NT2/D1 (cell line): ENCODE measurements around the gene CIP2A.

Source experiments
- DNase-seq: peaks from one replicate; pipeline ENCODE4 v3.0.0-alpha.2; 2011; ENCODE audit warnings: low read depth, low spot score
- H3K27me3 ChIP-seq: 2 replicates; pipeline ENCODE4 v1.6.0; 2011; ENCODE audit warnings: mild to moderate bottlenecking; ENCODE audit not compliant: insufficient read length, insufficient read depth
- H3K36me3 ChIP-seq: 2 replicates; pipeline ENCODE4 v1.6.1; 2011; ENCODE audit warnings: mild to moderate bottlenecking, low read length, mixed read lengths; ENCODE audit not compliant: insufficient read depth, insufficient read length
- H3K4me1 ChIP-seq: 2 replicates; pipeline ENCODE4 v1.5.1; 2011; ENCODE audit not compliant: insufficient read depth, insufficient read length
- H3K4me3 ChIP-seq: 2 replicates; pipeline ENCODE4 v1.5.1; 2011; ENCODE audit warnings: low read depth; ENCODE audit not compliant: insufficient read length
- H3K9ac ChIP-seq: 2 replicates; pipeline ENCODE4 v1.6.0; 2011; ENCODE audit warnings: low read depth; ENCODE audit not compliant: insufficient read length
- H3K9me3 ChIP-seq: 2 replicates; pipeline ENCODE4 v1.5.1; 2011; ENCODE audit warnings: mild to moderate bottlenecking, low read length; ENCODE audit not compliant: insufficient read depth
- SUZ12 ChIP-seq: IDR thresholded peaks from 2 replicates; pipeline ENCODE4 v1.6.1; 2011; ENCODE audit not compliant: insufficient read length, insufficient read depth; ENCODE audit errors: extremely low read depth
- YY1 ChIP-seq: IDR thresholded peaks from 2 replicates; pipeline ENCODE4 v1.6.1; 2011; ENCODE audit not compliant: insufficient read length, insufficient read depth
- ZNF274 ChIP-seq: IDR thresholded peaks from 2 replicates; pipeline ENCODE4 v1.6.1; 2011; ENCODE audit warnings: mild to moderate bottlenecking, low read depth, low read length

CIP2A gene

GRCh38 chr3:108564564-108564963, 24.7 kb downstream of the CIP2A start:
- no peak overlapping the region for H3K9ac ChIP-seq
- H3K27me3 ChIP-seq, result no peaks in the 10 kb centered on the region
- no peaks in the 10 kb centered on the region for H3K9me3 ChIP-seq
- peaks cover 86% of the 10 kb centered on the region for H3K36me3 ChIP-seq
- H3K4me3 ChIP-seq, result no peak overlapping the region
- no peak for TF ChIP-seq SUZ12
- H3K4me1 ChIP-seq, result no peaks in the 10 kb centered on the region
- no peak for DNase-seq

DNA sequence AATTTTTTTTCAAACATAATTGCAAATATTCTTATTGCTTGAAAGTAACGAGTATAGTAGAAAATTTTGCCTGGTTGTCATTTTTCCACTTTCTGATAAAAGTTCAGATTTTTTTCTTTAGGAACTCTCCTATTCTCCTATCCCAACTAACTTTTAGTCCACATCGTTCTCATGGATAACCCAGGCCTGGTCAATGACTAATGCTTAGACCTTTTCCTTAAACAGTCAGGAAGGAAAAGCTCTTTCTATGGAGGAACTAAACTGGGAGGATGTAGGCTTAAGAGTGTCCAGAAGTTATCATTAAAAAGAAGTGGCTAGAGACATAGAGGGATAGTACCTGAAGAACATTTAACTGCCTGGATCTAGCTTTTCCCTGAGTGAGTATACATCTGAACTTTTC, 26.7 kb downstream of the CIP2A start:
- no peak overlapping the region for H3K9ac ChIP-seq
- H3K27me3 ChIP-seq, result no peaks in the 10 kb centered on the region
- H3K4me1 ChIP-seq, result no peaks in the 10 kb centered on the region
- DNase-seq, result no peak
- TF ChIP-seq ZNF274 (no peak), YY1 (no peak), SUZ12 (no peak)
- H3K36me3 ChIP-seq, result peaks cover 88% of the 10 kb centered on the region
- no peak overlapping the region for H3K4me3 ChIP-seq
- no peaks in the 10 kb centered on the region for H3K9me3 ChIP-seq

GRCh38 chr3:108555966-108556581, 33.2 kb downstream of the CIP2A start:
- DNase-seq, result no peak
- Histone ChIP-seq H3K36me3 (peaks cover 77% of the 10 kb centered on the region), H3K4me1 (no peaks in the 10 kb centered on the region), H3K9ac (no peak overlapping the region), H3K9me3 (no peaks in the 10 kb centered on the region), H3K4me3 (no peak overlapping the region), H3K27me3 (no peaks in the 10 kb centered on the region)
- TF ChIP-seq ZNF274 (no peak), SUZ12 (no peak), YY1 (no peak)

- TF ChIP-seq YY1 (no peak), ZNF274 (no peak)
- H3K36me3 ChIP-seq, result peaks cover 75% of the 10 kb centered on the region
- H3K27me3 ChIP-seq, result no peaks in the 10 kb centered on the region
- no peaks in the 10 kb centered on the region for H3K4me1 ChIP-seq
- H3K4me3 ChIP-seq, result no peak overlapping the region
- no peaks in the 10 kb centered on the region for H3K9me3 ChIP-seq
- H3K9ac ChIP-seq, result no peak overlapping the region
- no peak for DNase-seq
Observed at GRCh38 chr3:108554913-108555571, 34.2 kb downstream of the CIP2A start.

DNA sequence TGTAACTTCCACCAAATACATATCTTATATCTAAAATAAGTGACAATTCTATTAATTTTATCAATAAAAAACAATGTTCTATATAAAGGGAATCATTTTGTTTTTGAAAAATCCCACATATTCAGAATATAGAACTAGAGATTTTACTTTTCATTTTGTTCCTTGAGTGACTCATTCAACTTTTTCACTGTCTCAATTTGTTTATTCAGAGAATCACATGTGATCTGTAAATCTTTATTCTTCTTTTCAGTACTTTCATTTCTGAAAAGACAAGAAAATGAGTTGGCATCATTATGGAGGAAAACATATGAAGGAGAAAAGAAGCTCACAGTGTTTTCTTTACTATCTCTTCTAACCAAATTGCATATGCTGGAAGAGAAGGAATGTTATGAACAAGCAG, 35.0 kb downstream of the CIP2A start:
- DNase-seq, result no peak
- H3K9ac ChIP-seq, result no peak overlapping the region
- H3K4me1 ChIP-seq, result no peaks in the 10 kb centered on the region
- H3K27me3 ChIP-seq, result no peaks in the 10 kb centered on the region
- no peaks in the 10 kb centered on the region for H3K9me3 ChIP-seq
- H3K4me3 ChIP-seq, result no peak overlapping the region
- H3K36me3 ChIP-seq, result peaks cover 75% of the 10 kb centered on the region
- TF ChIP-seq ZNF274 (no peak), SUZ12 (no peak), YY1 (no peak)

GRCh38 chr3:108552267-108553159, 36.7 kb downstream of the CIP2A start:
- DNase-seq, result no peak

DNA sequence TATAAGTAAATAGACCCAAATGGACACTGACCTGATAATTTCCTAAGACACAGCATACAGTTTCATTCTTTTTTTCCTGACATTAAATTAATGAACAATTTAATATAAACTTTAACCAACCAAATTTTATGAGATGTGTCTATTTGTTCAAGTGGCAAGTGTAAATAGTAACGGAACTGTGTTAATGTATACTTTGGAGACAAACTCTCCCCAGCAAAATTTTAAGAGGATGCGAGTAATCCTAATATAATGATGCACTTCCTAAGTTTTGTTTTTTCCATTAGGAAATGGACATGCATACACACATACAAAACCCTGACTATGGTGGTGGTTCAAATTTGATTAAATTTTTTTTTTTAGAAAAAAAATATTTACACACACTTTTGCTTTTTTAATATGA, 40.4 kb downstream of the CIP2A start:
- Histone ChIP-seq H3K36me3 (peaks cover 64% of the 10 kb centered on the region), H3K4me1 (no peaks in the 10 kb centered on the region), H3K9ac (no peak overlapping the region), H3K27me3 (no peaks in the 10 kb centered on the region), H3K9me3 (no peaks in the 10 kb centered on the region), H3K4me3 (no peak overlapping the region)
- TF ChIP-seq ZNF274 (no peak), SUZ12 (no peak), YY1 (no peak)
- no peak for DNase-seq

More at GRCh38 chr3:108552267-108553159, 36.7 kb downstream of the CIP2A start:
- Histone ChIP-seq H3K9me3 (no peaks in the 10 kb centered on the region), H3K9ac (no peak overlapping the region), H3K27me3 (no peaks in the 10 kb centered on the region), H3K4me3 (no peak overlapping the region), H3K36me3 (peaks cover 73% of the 10 kb centered on the region), H3K4me1 (no peaks in the 10 kb centered on the region)
- TF ChIP-seq YY1, result no peak
